Measurements from ENCODE around the gene CKS1B.

GRCh38 chr1:155022136-155022926, 47.9 kb downstream of the CKS1B start:
- TF ChIP-seq CTCF (IDR thresholded peaks at IDR 0.05; ENCODE audit: insufficient read depth, low read length) (no peak), REST (IDR thresholded peaks at IDR 0.05; ENCODE audit: insufficient replicate concordance, low read depth) (no peak), POLR2AphosphoS5 (IDR thresholded peaks at IDR 0.05; ENCODE audit: low read depth) (no peak), GABPA (IDR thresholded peaks at IDR 0.05; ENCODE audit: low read depth) (no peak)

Measured in HL-60 (cell line).